ENCODE results near the gene RNF26.

RNF26 gene

GRCh38 chr11:119319700-119320239 is 14.6 kb upstream of the RNF26 start:
- Histone ChIP-seq H3K27me3 (no peaks in the 10 kb centered on the region), H3K9me3 (no peaks in the 10 kb centered on the region), H3K4me3 (peak overlapping the region; percentile 80), H3K27ac (peak overlapping the region; percentile 89), H3K4me1 (peaks cover 90% of the 10 kb centered on the region), H3K36me3 (peaks cover 3% of the 10 kb centered on the region), H3K4me2 (peak overlapping the region; percentile 99), H4K20me1 (peaks cover 18% of the 10 kb centered on the region), H3K9ac (peak overlapping the region; percentile 72)
- TF ChIP-seq Cebpa-rat (IDR thresholded peaks at IDR 0.05): no peak

- Histone ChIP-seq H3K27ac (peak overlapping the region; percentile 89), H3K36me3 (no peaks in the 10 kb centered on the region), H3K9ac (peak overlapping the region; percentile 75), H3K4me3 (peak overlapping the region; percentile 80), H3K4me2 (peak overlapping the region; percentile 99), H3K4me1 (peaks cover 90% of the 10 kb centered on the region), H3K27me3 (no peaks in the 10 kb centered on the region), H3K9me3 (no peaks in the 10 kb centered on the region), H4K20me1 (peaks cover 13% of the 10 kb centered on the region)
- TF ChIP-seq Cebpa-rat (IDR thresholded peaks at IDR 0.05): no peak
Observed at GRCh38 chr11:119320240-119320775, 14.0 kb upstream of the RNF26 start.

DNA sequence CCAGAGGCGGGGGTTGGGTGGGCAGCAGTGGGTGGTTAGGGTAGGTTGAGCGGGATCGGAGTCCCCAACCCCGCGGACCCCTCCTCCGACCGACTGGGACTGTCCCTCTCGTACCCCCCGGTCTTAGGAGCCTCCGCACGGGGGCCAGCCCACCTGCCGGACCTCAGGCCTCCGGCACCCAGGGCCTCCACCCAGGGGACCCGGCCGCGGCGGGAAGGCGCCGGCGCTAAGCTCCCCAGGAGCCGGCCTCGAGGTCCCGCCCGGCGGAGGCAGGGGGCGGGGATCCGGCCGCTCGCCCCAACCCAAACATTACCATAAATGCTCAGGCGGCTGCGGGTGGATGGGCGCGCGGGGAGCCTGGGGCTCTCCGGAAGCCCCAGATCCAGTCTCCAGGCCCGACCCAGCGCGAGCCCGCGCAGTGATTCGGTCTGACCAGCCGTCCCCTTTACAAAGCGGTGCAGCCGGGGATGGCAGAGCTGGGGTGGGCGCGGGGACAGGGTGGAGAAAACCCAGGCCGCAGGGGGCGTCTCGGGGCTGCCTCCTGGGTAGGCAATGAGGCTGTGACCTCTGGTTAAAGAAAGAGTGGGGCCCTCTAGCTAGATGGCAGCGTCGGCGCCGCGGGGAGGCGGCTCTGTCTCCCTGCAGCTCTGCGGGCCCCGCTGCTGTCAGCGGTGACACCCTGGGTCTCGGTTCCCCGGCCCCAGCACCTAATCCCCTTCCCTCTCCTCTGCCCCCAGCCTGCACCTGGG is 13.4 kb upstream of the RNF26 start:
- H3K4me2 ChIP-seq: peak overlapping the region; percentile 99
- H4K20me1 ChIP-seq: peaks cover 6% of the 10 kb centered on the region; the same call in 1 of the 2 replicates
- H3K4me1 ChIP-seq: peaks cover 89% of the 10 kb centered on the region
- no peaks in the 10 kb centered on the region for H3K9me3 ChIP-seq
- no peaks in the 10 kb centered on the region for H3K36me3 ChIP-seq
- no peaks in the 10 kb centered on the region for H3K27me3 ChIP-seq
- peak overlapping the region; percentile 64 for H3K4me3 ChIP-seq
- H3K27ac ChIP-seq: peak overlapping the region; percentile 89
- TF ChIP-seq Cebpa-rat (IDR thresholded peaks at IDR 0.05): no peak
- peak overlapping the region; percentile 75 for H3K9ac ChIP-seq

GRCh38 chr11:119322360-119322739 is 12.0 kb upstream of the RNF26 start:
- H3K27ac ChIP-seq: peak overlapping the region; percentile 89; the same call in 1 of the 2 replicates
- no peaks in the 10 kb centered on the region for H3K27me3 ChIP-seq
- H3K9me3 ChIP-seq: no peaks in the 10 kb centered on the region
- peaks cover 85% of the 10 kb centered on the region for H3K4me1 ChIP-seq
- peak overlapping the region; percentile 75; the same call in 1 of the 2 replicates for H3K9ac ChIP-seq
- no peaks in the 10 kb centered on the region for H3K36me3 ChIP-seq
- H3K4me3 ChIP-seq: peak overlapping the region; percentile 64; the same call in 1 of the 2 replicates
- H4K20me1 ChIP-seq: no peaks in the 10 kb centered on the region
- peak overlapping the region; percentile 99 for H3K4me2 ChIP-seq
- TF ChIP-seq Cebpa-rat (IDR thresholded peaks at IDR 0.05): no peak

DNA sequence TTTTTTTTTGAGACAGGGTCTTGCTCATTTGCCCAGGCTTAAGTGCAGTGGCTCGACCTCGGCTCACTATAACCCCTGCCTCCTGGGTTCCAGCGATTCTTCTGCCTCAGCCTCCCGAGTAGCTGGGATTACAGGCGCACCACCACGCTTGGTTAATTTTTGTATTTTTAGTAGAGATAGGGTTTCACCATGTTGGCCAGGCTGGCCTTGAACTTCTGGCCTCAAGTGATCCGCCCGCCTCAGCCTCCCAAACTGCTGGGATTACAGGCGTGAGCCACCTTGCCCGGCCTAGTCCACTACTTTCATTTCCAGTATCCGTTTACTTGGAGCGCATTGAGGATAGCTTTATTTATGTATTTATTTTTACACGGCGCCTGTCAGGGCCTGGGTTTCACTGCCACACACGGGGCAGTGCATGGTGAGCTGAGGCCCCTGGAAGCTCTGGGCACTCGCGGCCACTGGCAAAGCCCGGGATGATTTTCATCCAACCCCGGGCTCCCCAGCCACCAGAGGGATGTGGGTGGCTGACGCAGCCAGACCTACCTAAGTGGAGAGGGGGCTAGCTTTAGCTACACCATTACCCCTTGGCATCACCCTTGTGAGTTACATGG is 11.3 kb upstream of the RNF26 start:
- no peak overlapping the region for H3K9ac ChIP-seq
- H3K4me2 ChIP-seq: peak overlapping the region; percentile 99
- H3K4me1 ChIP-seq: peaks cover 78% of the 10 kb centered on the region

GRCh38 chr11:119323532-119324033 is 10.7 kb upstream of the RNF26 start:
- Histone ChIP-seq H3K4me3 (peak overlapping the region; percentile 43), H3K27ac (peak overlapping the region; percentile 76), H3K4me1 (peaks cover 72% of the 10 kb centered on the region), H3K36me3 (no peaks in the 10 kb centered on the region), H3K27me3 (no peaks in the 10 kb centered on the region), H3K9me3 (no peaks in the 10 kb centered on the region), H3K4me2 (peak overlapping the region; percentile 99), H4K20me1 (no peaks in the 10 kb centered on the region), H3K9ac (peak overlapping the region; percentile 63; the same call in 1 of the 2 replicates)
- TF ChIP-seq Cebpa-rat (IDR thresholded peaks at IDR 0.05): no peak

More for the DNA sequence above, 11.3 kb upstream of the RNF26 start:
- Histone ChIP-seq H3K9me3 (no peaks in the 10 kb centered on the region), H3K4me3 (no peak overlapping the region), H4K20me1 (no peaks in the 10 kb centered on the region), H3K36me3 (no peaks in the 10 kb centered on the region), H3K27me3 (no peaks in the 10 kb centered on the region), H3K27ac (peak overlapping the region; percentile 76; the same call in 1 of the 2 replicates)
- TF ChIP-seq Cebpa-rat (IDR thresholded peaks at IDR 0.05): no peak

DNA sequence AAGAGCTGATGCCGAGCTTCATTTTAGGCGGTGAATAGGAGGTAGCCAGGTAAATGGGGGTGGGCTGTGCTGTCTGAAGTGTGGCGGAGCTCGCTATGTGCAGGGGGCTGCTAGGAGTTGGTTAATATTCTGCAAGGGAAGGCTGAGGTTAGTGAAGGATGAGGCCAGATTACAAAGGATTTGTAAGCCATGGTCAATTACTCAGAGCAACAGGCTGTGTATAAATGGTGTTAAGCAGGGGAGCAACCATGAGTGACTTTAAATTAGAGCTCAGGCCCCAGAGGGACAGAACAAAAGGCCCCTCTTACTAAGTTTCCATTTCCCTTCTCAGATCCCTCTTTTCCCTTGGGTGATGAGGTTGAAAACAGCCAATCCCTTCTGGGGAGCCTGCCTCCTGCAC is 10.1 kb upstream of the RNF26 start:
- H3K9ac ChIP-seq: peak overlapping the region; percentile 63; the same call in 1 of the 2 replicates
- TF ChIP-seq Cebpa-rat (IDR thresholded peaks at IDR 0.05): no peak
- peak overlapping the region; percentile 99 for H3K4me2 ChIP-seq
- H3K9me3 ChIP-seq: no peaks in the 10 kb centered on the region
- H4K20me1 ChIP-seq: no peaks in the 10 kb centered on the region
- peaks cover 66% of the 10 kb centered on the region for H3K4me1 ChIP-seq
- H3K4me3 ChIP-seq: peak overlapping the region; percentile 43
- H3K27me3 ChIP-seq: no peaks in the 10 kb centered on the region
- H3K36me3 ChIP-seq: no peaks in the 10 kb centered on the region
- H3K27ac ChIP-seq: peak overlapping the region; percentile 76

DNA sequence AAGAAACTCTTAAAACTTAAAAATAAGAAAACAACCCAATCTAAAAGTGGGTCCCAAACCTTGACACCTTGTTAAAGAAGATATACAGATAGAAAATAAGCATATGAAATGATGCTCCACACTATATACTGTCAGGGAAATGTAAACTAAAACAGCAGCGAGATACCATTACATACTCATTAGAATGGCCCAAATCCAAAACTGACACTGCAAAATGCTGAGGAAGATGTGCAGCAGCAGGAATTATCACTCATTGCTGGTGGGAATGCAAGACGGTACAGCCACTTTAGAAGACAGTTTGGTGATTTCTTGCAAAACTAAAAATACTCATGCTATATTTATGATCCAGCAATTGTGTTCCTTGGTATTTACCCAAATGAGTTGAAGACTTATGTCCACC is 5.0 kb upstream of the RNF26 start:
- Histone ChIP-seq H3K36me3 (no peaks in the 10 kb centered on the region), H4K20me1 (no peaks in the 10 kb centered on the region), H3K9ac (no peak overlapping the region), H3K4me3 (no peak overlapping the region), H3K9me3 (no peaks in the 10 kb centered on the region), H3K4me2 (no peak overlapping the region), H3K27ac (no peak overlapping the region), H3K27me3 (no peaks in the 10 kb centered on the region), H3K4me1 (peaks cover 40% of the 10 kb centered on the region)
- TF ChIP-seq Cebpa-rat (IDR thresholded peaks at IDR 0.05): no peak

- no peak for TF ChIP-seq Cebpa-rat (IDR thresholded peaks at IDR 0.05)
- Histone ChIP-seq H3K9ac (no peak overlapping the region), H3K27me3 (no peaks in the 10 kb centered on the region), H4K20me1 (no peaks in the 10 kb centered on the region; the same call in 1 of the 2 replicates), H3K4me3 (no peak overlapping the region), H3K36me3 (no peaks in the 10 kb centered on the region), H3K9me3 (no peaks in the 10 kb centered on the region), H3K27ac (no peak overlapping the region), H3K4me2 (no peak overlapping the region), H3K4me1 (peaks cover 37% of the 10 kb centered on the region)
Observed at GRCh38 chr11:119330237-119330636, 4.1 kb upstream of the RNF26 start.
